HG02943 (cell line): ENCODE data around the gene GLYATL3.
"Not testable (repeated sequence)": the region's sequence is repeated elsewhere in the genome, so short reads cannot be mapped to it uniquely, and the experiment has no call there.

Experiments used
- ATAC-seq: cut with Tn5 transposase; IDR thresholded peaks from one replicate; pipeline ENCODE4 v1.9.1; 2021; ENCODE audit warnings: mild to moderate bottlenecking, low read depth, moderate library complexity; ENCODE audit not compliant: unreplicated experiment

The GLYATL3 gene

DNA sequence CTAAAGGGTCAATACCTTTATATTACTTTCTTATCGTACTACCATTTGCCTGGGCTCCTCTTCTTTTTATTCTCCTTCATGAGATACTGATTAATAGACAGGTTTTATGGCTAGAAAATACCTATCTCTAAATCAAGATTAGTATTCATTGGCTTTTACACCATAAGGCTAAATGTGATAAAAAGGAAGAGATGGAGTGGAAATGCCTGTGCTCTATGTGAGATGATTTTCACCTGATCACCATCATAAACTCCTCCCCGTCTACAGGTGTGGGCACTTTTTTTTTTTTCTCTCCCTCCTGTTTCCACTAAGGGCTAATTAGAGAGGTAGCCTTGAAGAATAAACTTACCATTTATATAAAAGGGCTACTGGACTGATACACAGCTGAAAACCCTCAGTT, at the start of gene GLYATL3:
Gene GLYATL3, plus strand, starts transcription at position 301 of the 400 bp plus-strand sequence. CDS start 12,068 bp downstream, outside the sequence.
- no peak for ATAC-seq

DNA sequence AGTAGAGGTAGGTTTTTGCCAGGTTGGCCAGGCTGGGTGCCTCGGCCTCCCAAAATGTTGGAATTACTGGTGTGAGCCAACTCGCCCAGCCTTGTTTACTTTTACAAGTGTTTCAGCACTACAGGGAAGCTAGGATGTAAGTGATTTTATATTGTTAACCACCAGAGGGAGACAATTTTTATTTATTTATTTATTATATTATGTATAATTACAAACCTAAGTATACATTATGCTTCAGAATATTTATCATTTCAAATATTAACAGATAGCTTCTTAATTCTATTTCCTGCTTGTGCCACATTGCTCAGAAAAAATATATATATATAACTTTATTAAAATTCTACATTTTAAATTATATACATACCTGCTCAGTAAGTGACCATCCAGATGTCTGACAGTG, 46.5 kb upstream of the GLYATL3 start:
- ATAC-seq: no peak

DNA sequence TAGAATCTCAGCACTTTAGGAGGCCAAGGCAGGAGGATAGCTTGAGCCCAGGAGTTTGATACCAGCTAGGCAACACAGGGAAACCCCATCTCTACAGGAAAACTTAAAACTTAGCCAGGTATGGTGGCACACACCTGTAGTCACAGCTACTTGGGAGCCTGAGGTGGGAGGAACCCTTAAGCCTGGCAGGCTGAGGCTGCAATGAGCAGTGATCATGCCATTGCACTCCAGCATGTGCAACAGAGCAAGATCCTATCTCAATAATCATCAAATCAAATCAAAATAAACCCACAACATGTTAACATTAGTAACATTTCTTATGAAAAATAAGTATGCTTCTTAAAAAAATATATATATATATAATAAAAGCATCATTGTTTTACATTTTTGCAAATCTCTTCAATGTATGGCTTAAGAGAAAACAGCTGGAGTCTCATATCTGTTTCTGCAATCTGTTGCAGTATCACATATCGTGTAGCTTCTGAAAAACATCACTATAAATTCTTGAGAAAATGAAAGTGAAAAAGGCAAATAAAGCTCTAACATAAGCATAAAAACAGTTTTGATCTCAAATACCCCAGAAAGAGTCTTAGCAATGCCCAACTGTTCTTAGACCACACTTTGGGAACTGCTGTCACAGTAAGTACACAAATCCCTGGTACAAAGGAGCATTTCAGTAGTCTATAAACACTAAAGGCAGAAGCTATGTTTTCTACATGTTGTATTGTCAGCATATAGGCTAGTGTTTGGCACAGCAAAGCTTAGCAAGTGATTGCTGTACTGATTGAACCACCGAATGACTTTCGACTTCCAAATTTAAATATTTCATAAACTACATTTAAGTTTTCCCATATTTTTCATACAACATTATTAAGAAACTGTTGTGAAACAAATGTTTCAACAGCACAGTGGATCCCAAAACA, 44.7 kb upstream of the GLYATL3 start:
- peak; percentile 63 for ATAC-seq

DNA sequence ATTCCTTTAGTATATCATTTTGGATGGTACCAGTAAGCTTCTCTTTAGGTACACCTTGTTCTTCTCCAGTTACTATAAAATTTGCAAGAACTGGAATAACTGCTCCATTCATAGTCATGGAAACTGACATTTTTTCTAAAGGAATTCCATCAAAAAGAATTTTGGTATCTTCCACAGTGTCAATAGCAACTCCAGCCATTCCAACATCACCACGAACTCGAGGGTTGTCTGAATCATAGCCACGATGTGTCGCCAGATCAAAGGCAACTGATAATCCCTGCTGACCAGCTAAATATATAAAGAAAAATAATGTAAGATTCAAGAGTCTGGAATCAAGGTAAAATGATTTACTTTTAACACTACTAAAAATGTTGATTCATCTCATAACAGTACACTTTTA, 42.0 kb upstream of the GLYATL3 start:
- no peak for ATAC-seq

DNA sequence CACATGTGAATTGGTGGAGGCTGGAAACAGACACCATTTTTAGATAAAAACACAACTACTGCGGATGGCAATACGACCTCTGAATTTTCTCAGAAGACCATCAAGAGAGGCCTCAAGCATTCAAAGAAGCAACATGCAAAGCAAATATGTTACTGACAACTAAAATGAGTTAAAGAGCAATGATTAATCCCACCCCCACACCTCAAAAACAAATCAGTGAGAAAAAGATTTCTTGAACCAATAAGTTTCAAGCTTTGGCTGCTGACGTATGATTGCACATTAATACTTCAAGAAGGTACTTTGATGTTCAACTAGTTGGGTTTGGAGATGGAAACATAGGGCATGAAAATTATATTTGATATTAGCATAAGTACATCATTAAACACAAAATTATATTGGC, 37.7 kb upstream of the GLYATL3 start:
- ATAC-seq: no peak

DNA sequence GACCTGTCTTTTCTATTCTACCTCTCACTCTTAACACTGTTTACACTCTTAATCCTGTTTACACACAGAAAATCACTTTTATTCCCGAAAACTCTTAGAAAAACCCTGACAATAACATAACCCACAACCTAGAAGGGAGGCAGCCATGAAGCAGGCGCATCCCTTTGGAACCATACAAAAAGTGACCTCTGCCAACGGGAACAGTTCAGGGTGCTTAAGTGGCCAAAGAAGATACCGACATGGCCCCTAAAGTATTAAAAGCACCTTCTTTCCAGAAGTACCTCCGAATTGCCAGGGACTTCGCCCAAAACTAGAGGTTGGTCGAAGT, 37.2 kb upstream of the GLYATL3 start:
- peak; percentile 7 for ATAC-seq

DNA sequence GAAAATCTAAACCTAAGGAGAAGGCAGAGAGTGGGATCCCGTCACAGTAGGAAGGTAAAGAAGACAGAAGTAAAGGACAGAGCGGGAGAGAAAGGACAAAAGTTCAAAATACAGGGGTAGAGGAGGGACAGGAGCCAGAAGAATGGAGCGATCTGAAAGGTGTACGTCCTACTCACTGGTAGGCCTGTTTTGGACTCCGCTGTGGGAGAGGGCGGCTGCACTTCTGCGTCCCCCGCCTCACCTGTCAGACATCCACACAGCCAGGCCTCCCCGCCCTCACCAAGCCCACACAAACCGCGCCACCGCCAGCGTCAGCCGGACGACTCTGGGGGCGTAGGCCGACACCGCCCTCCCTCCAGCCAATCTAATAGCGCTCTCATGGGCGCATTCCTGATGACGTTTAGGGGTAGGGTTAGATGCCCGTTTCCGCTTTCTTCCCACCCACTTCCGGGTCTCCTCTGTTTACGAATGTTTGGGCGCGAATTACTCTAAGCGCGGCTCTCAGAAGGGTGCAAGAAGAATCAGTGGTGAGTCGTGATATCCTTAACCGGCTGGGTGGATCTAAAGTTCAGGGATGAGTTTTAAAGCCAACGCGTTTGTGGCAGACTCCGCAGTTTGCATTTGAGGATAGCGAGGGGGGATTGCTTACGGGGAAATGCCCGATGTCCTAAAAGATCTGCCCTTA, 36.7 kb upstream of the GLYATL3 start, which contains the start of the genes CENPQ and MMUT:
Gene CENPQ, plus strand, starts transcription at position 444 of the 685 bp plus-strand sequence. CDS start 6,807 bp downstream, outside the sequence.
Gene MMUT, minus strand, starts transcription at position 327 of the 685 bp plus-strand sequence. CDS start 3,787 bp downstream, outside the sequence.
- ATAC-seq: peak; percentile 99

DNA sequence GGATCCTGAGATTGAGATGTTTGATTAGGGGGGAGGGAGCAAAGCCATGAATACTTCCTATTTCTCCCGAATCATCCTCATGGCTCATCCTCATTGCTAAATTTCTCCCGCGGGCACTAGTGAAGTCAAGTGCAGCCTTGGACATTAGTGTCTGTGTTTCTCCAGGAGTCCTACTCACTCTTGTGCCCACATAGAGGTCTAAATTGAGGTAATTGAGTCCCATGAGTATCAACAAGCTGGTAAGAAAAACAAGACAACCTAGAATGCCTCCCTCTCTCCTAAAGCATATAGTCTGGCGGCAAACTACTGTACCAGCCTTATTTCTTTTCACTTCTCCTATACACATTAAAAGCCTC, 36.1 kb upstream of the GLYATL3 start:
- peak; percentile 3 for ATAC-seq

DNA sequence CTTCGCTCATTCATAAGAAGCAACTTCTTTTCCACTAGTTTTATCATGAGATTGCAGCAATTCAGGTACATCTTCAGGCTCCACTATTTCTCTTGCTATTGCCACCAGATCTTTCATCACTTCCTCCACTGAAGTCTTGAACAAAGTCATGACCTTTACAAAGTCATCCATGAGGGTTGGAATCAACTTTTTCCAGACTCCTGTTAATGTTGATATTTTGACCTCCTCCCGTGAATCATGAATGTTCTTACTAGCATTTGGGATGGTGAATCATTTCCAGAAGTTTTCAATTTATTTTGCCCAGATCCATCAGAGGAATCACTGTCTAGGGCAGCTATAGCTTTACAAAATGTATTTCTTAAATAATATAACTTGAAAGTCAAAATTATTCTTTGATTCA, 35.0 kb upstream of the GLYATL3 start:
- ATAC-seq: no peak

DNA sequence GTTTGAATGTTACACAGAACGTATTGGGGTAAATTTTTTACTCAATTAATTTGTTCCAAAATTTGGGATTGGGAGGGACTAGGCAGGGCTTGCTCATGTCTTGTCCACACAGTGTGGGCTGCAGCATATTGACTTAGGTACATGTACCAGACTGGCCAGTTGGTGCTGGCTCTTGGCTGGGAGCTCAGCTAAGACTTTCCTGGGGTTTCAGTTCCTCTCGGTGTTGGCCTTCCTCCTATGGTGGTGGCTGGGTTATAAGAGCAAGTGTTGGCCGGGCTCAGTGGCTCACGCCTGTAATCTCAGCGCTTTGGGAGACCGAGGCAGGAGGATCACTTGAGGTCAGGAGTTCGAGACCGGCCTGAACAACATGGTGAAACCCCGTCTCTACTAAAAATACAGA, 31.7 kb upstream of the GLYATL3 start:
- ATAC-seq: no peak

DNA sequence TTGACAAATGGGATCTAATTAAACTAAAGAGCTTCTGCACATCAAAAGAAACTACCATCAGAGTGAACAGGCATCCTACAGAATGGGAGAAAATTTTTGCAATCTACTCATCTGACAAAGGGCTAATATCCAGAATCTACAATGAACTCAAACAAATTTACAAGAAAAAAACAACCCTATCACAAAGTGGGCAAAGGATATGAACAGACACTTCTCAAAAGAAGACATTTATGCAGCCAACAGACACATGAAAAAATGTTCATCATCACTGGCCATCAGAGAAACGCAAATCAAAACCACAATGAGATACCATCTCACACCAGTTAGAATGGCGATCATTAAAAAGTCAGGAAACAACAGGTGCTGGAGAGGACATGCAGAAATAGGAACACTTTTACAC, 23.2 kb upstream of the GLYATL3 start:
- not testable (repeated sequence) for ATAC-seq

DNA sequence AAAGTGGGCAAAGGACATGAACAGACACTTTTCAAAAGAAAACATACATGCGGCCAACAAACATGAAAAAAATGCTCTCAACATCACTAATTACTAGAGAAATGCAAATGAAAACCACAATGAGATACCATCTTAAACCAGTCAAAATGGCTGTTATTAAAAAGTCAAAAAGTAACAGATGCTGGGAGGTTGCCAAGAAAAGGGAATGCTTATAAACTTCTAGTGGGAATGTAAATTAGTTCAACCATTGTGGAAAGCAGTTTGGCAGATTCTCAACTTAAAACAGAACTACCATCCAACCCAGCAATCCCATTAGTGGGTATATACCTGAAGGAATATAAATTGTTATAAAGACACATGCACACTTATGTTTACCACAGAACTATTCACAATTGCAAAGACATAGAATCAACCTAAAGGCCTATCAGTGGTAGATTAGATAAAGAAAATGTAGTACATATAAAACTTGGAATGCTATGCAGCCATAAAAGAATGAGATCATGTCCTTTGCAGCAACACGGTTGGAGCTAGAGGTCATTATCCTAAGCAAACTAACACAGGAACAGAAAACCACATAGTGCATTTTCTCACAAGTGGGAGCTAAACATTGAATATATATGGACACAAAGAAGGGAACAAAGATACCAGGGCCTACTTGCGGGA, 20.3 kb upstream of the GLYATL3 start:
- ATAC-seq: no peak

DNA sequence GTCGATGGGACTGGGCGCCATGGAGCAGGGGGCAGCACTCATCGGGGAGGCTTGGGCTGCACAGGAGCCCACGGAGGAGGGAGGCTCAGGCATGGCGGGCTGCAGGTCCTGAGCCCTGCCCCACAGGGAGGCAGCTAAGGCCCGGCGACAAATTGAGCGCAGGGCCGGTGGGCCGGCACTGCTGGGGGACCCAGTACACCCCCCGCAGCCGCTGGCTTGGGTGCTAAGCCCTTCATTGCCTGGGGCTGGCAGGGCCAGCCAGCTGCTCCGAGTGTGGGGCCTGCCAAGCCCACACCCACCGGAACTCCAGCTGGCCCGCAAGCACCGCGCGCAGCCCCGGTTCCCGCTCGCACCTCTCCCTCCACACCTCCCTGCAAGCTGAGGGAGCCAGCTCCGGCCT, 17.9 kb upstream of the GLYATL3 start:
- not testable (repeated sequence) for ATAC-seq

DNA sequence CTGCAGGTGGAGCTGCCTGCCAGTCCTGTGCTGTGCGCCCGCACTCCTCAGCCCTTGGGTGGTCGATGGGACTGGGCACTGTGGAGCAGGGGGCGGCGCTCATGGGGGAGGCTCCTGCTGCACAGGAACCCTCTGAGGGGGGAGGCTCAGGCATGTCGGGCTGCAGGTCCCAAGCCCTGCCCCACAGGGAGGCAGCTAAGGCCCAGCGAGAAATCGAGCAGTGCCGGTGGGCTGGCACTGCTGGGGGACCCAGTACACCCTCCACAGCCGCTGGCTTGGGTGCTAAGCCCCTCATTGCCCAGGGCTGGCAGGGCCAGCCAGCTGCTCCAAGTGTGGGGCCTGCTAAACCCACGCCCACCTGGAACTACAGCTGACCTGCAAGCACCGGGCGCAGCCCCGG, 16.3 kb upstream of the GLYATL3 start:
- not testable (repeated sequence) for ATAC-seq

DNA sequence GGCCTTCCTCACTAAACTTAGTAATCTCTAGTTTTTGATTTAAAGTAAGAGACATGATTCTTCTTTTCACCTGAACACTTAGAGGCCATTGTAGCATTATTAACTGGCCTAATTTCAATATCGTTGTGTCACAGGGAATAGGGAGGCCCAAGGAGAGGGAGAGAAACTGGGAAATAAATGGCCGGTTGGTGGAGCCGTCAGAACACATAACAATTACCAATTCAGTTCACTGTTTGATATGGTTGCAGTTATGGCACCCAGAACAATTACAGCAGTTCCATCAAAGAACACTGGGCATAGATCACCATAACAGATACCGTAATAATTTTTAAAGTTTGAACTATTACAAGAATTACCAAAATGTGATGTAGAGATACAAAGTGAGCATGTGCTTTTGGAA, 9.1 kb upstream of the GLYATL3 start:
- no peak for ATAC-seq

DNA sequence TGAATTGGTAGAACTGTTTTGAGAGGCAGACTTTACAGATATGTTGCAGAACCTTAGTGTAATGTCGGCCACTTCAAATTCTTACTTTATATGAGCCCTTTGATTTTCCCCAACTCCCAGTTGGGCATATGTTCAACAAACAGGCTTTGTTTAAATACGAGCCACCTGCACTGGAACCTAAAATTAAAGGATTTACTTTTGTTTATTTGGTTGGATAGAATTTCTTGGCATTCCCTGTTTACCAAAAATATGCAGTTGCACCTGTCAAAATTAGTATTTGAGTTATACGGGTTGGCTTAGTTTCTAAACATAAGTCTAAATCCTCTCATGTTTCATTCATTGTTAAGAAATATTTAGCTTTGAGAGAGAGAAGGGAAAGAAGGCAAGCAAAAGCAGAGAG, 2.4 kb upstream of the GLYATL3 start:
- ATAC-seq: no peak

DNA sequence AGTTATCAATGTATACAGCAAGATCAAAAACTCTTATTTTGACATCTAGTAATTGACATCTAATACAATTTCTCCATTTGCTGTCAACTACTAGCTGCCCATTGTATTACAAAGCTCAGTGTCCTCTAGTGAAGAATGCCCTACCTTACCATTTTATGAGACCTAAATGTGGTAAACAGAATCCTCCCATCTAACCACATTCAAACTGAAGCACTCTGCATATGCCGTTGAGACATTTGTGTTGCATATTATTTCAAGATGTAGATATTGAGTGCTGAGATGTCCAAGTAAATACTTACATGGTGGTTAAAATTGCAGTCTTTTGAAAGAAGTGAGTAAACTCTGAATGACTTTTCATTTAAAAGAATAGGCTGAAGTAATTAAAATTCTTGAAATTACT, 597 bp upstream of the GLYATL3 start:
- ATAC-seq: no peak

DNA sequence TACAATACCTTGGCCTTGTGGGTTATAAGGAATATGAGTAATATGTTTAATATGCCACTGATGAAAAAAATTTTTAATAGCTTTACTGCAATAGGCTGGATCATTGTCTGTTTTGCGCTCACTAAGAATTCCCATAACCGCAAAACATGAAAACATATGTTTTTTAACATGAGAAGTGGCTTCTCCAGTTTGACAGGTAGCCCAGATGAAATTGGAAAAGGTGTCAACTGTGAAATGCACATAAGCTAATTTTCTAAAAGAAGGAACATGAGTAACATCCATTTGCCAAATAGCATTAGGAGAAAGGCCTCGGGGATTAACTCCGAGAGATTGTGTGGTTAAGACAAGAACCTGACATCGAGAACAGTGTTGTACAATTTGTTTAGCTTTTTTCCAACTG, 4.9 kb downstream of the GLYATL3 start:
- ATAC-seq: no peak

DNA sequence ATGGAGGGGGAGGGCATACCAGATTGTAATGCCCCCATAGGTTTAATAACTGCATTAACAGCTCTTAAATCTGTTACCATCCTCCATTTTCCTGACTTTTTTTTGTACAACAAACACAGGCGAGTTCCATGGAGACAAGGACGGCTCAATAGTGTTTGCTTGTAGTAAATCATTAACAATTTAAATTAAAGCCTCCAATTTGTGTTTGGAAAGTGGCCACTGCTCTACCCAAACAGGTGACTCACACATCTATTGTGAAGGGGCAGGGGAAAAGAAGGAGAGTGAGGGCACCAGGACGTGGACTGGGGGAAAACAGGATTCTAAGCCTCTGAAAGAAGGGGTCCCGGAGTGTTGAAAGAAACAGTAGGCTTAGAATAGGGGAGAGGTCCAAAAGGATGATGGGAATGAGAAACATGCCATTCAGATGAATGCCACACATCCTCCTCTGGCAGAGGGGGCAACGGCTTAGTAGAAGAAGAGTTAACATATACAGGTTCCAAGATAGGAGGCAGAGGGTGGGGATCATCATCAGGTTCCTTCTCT, 6.9 kb downstream of the GLYATL3 start:
- no peak for ATAC-seq

DNA sequence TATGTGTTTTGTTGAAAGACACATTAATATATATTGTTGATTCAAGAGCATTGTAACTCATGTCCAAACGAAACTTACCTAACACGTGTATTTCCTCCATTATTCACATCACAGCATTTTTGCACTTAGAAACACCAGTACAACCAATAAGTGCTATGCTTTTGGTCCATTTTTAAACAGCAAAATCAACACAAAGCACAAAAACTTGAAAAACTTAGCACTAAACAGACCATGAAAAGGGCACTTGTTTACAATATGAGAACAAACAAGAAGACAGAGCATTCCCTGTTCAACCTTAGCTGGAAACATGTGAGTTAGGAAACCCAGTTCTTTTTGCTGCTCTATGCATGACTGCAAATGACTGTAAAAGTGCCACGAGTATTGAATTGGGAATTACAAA, 9.6 kb downstream of the GLYATL3 start:
- no peak for ATAC-seq
